SU-DHL-6 (cell line): ENCODE data around the gene TEKT3.

Source experiments
- EZH2phosphoT487 ChIP-seq: fragments of 200-600 bp; sonication (generic), shearing (Covaris generic); conservative IDR thresholded peaks from 2 replicates; pipeline ENCODE4 v1.6.1; 2018; ENCODE audit warnings: mild to moderate bottlenecking, antibody characterized with exemption, low read length, moderate library complexity, mixed read lengths
- TF ChIP-seq, protein P1 (sequence below): fragments of 200-600 bp; sonication (generic); IDR thresholded peaks from one replicate; pipeline ENCODE4 v1.5.1; 2017; ENCODE audit warnings: antibody characterized with exemption, mild to moderate bottlenecking, low read length, moderate library complexity; ENCODE audit not compliant: insufficient read depth, poor library complexity, severe bottlenecking

- TF ChIP-seq, protein P1, sequence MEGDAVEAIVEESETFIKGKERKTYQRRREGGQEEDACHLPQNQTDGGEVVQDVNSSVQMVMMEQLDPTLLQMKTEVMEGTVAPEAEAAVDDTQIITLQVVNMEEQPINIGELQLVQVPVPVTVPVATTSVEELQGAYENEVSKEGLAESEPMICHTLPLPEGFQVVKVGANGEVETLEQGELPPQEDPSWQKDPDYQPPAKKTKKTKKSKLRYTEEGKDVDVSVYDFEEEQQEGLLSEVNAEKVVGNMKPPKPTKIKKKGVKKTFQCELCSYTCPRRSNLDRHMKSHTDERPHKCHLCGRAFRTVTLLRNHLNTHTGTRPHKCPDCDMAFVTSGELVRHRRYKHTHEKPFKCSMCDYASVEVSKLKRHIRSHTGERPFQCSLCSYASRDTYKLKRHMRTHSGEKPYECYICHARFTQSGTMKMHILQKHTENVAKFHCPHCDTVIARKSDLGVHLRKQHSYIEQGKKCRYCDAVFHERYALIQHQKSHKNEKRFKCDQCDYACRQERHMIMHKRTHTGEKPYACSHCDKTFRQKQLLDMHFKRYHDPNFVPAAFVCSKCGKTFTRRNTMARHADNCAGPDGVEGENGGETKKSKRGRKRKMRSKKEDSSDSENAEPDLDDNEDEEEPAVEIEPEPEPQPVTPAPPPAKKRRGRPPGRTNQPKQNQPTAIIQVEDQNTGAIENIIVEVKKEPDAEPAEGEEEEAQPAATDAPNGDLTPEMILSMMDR: no peak
- TF ChIP-seq EZH2phosphoT487: no peak
Measured at GRCh38 chr17:15257796-15258512, 83.4 kb downstream of the TEKT3 start.
